Sigmoid colon (tissue), 7 donors: ENCODE results near the gene TCF7L2. TPM values are rescaled to one million over a fixed set of nuclear protein-coding genes. Genes with fewer than 3 reads are reported as not detected.

Experiments
- DNase-seq: peaks from one replicate; pipeline ENCODE4 v3.0.0-alpha.2; 2019
- H3K27ac ChIP-seq, 4 donors: fragments of 200-600 bp; sonication (generic); one replicate each; pipeline ENCODE4 v1.5.1; 2016 to 2019; ENCODE audit warnings: mild to moderate bottlenecking in 1 of 4
- H3K27me3 ChIP-seq, 3 donors: fragments of 200-600 bp; sonication (generic); one replicate each; pipeline ENCODE4 v1.5.1; 2019; ENCODE audit warnings: mild to moderate bottlenecking in 1 of 3
- H3K36me3 ChIP-seq, 4 donors: fragments of 200-600 bp; sonication (generic); one replicate each; pipeline ENCODE4 v1.5.1; 2016 to 2019
- H3K4me1 ChIP-seq, 4 donors: fragments of 200-600 bp; sonication (generic); one replicate each; pipeline ENCODE4 v1.5.1; 2017 to 2019
- H3K4me3 ChIP-seq, 4 donors: fragments of 200-600 bp; sonication (generic); one replicate each; pipeline ENCODE4 v1.5.1; 2017 to 2019; ENCODE audit warnings: mild to moderate bottlenecking in 2 of 4, moderate library complexity in 1 of 4
- H3K9me3 ChIP-seq, 4 donors: fragments of 200-600 bp in 3 of 4; sonication (generic) in 3 of 4; one replicate each; pipeline versions ENCODE4 v1.5.1 to v1.6.1; 2013 to 2019
- CTCF ChIP-seq, 4 experiments: fragments of 450-650 bp in 3 of 4; fragments of 200-600 bp in 1 of 4; IDR thresholded peaks; one replicate each; pipeline ENCODE4 v1.5.1; 2016 to 2019; ENCODE audit warnings: antibody characterized with exemption in 4 of 4, mild to moderate bottlenecking in 3 of 4, moderate library complexity in 2 of 4
- EP300 ChIP-seq, 4 donors: sonication (generic); formaldehyde crosslinking; IDR thresholded peaks; one replicate each; pipeline ENCODE4 v1.6.1; 2017; ENCODE audit warnings: antibody characterized with exemption in 4 of 4
- POLR2A ChIP-seq, 2 donors: fragments of 450-650 bp; IDR thresholded peaks; one replicate each; pipeline ENCODE4 v1.6.1; 2016; ENCODE audit warnings: antibody characterized with exemption in 2 of 2, mild to moderate bottlenecking in 2 of 2, moderate library complexity in 2 of 2
- POLR2AphosphoS5 ChIP-seq, 4 donors: sonication (generic); formaldehyde crosslinking; IDR thresholded peaks; one replicate each; pipeline ENCODE4 v1.6.1; 2017; ENCODE audit warnings: antibody characterized with exemption in 4 of 4
- whole genome bisulfite sequencing, 2 donors: extraction: QIAGEN DNeasy Blood & Tissue Kit; methylation state at CpG; one replicate each; pipeline ENCODE4 v1.1.7; 2013; 5-methylcytosine and 5-hydroxymethylcytosine counted together
- intact Hi-C: fragments of 100-400 bp; cut with DNase I; formaldehyde crosslinking; loops from one replicate; pipeline ENCODE4 v1.15.1; 2023
- polyA plus RNA-seq, 3 donors: library from polyadenylated mRNA; stranded (reverse); fragments of 200-250 nt; gene quantifications; one replicate each; pipeline ENCODE4 v1.2.3, GENCODE V29; 2013
- total RNA-seq, 4 donors: library from RNA; depleted of rRNA; stranded (reverse); fragments of >200 nt; gene quantifications; one replicate each; pipeline ENCODE4 v1.1.0, GENCODE V29; 2016
- donor health status: healthy with polysubstance abuse.
- donor health status: Bipolar disorder and iron deficiency.
- donor health status: healthy.

Gene TCF7L2
- total and polyA plus RNA-seq, 7 donors, result 15.3 to 40.4 (median 30.0) TPM

GRCh38 chr10:113149626-113150025 lies 199.6 kb downstream of the TCF7L2 start:
- no peak for DNase-seq
- no peak overlapping the region for H3K27ac ChIP-seq
- TF ChIP-seq POLR2A (IDR thresholded peaks at IDR 0.05) (no peak), POLR2AphosphoS5 (IDR thresholded peaks at IDR 0.05) (no peak), CTCF (IDR thresholded peaks at IDR 0.05) (no peak), EP300 (IDR thresholded peaks at IDR 0.05) (no peak)
- H3K4me3 ChIP-seq, result no peak overlapping the region
- H3K27me3 ChIP-seq, result no peaks in the 10 kb centered on the region
- no peaks in the 10 kb centered on the region for H3K9me3 ChIP-seq
- 85 to 99% methylated on average over 3 of the region's 3 CpGs for WGBS, 2 donors
- H3K4me1 ChIP-seq, result peaks cover 0 to 7% (median 0%) of the 10 kb centered on the region in 4 donors
- intact Hi-C loops, result no loop called here
- peaks cover 13 to 99% (median 40%) of the 10 kb centered on the region in 4 donors for H3K36me3 ChIP-seq

GRCh38 chr10:113151190-113151666 lies 201.2 kb downstream of the TCF7L2 start:
- Histone ChIP-seq H3K4me3 (no peak overlapping the region), H3K27me3 (no peaks in the 10 kb centered on the region), H3K9me3 (no peaks in the 10 kb centered on the region), H3K36me3 (peaks cover 13 to 98% (median 40%) of the 10 kb centered on the region in 4 donors), H3K4me1 (peaks cover 0 to 7% (median 0%) of the 10 kb centered on the region in 4 donors), H3K27ac (no peak overlapping the region)
- TF ChIP-seq POLR2AphosphoS5 (IDR thresholded peaks at IDR 0.05) (no peak), CTCF (IDR thresholded peaks at IDR 0.05) (no peak), EP300 (IDR thresholded peaks at IDR 0.05) (no peak), POLR2A (IDR thresholded peaks at IDR 0.05) (no peak)
- no peak for DNase-seq
- WGBS, 2 donors, result 72 to 77% methylated on average over 6 of the region's 6 CpGs
- intact Hi-C loops, result no loop called here

- TF ChIP-seq CTCF (IDR thresholded peaks at IDR 0.05) (no peak), POLR2A (IDR thresholded peaks at IDR 0.05) (no peak), POLR2AphosphoS5 (IDR thresholded peaks at IDR 0.05) (peak in 1 of 4 donors; percentile 15)
- WGBS, 2 donors, result 92 to 93% methylated on average over 17 of the region's 17 CpGs
- no peaks in the 10 kb centered on the region for H3K27me3 ChIP-seq
- DNase-seq, result no peak
- no peak overlapping the region for H3K27ac ChIP-seq
- no peak overlapping the region for H3K4me3 ChIP-seq
- H3K4me1 ChIP-seq, result peaks cover 0 to 17% (median 10%) of the 10 kb centered on the region in 4 donors
- intact Hi-C loops, result no loop called here
- peaks cover 9 to 94% (median 37%) of the 10 kb centered on the region in 4 donors for H3K36me3 ChIP-seq
- H3K9me3 ChIP-seq, result no peaks in the 10 kb centered on the region
Observed at GRCh38 chr10:113153493-113154102, 203.6 kb downstream of the TCF7L2 start.

GRCh38 chr10:113157441-113157840 lies 207.4 kb downstream of the TCF7L2 start:
- intact Hi-C loops, result no loop called here
- WGBS, 2 donors, result 95 to 96% methylated on average over 7 of the region's 7 CpGs

More at GRCh38 chr10:113157441-113157840, 207.4 kb downstream of the TCF7L2 start:
- Histone ChIP-seq H3K27ac (no peak overlapping the region), H3K4me3 (no peak overlapping the region), H3K4me1 (peaks cover 0 to 18% (median 13%) of the 10 kb centered on the region in 4 donors), H3K9me3 (no peaks in the 10 kb centered on the region), H3K36me3 (peaks cover 6 to 78% (median 27%) of the 10 kb centered on the region in 4 donors), H3K27me3 (no peaks in the 10 kb centered on the region)
- DNase-seq, result no peak
- TF ChIP-seq POLR2A (IDR thresholded peaks at IDR 0.05) (no peak), EP300 (IDR thresholded peaks at IDR 0.05) (no peak), CTCF (IDR thresholded peaks at IDR 0.05) (no peak), POLR2AphosphoS5 (IDR thresholded peaks at IDR 0.05) (no peak)
